GM19395 (cell line): ENCODE data around the gene PPP5C.
"Not testable (repeated sequence)": the region's sequence is repeated elsewhere in the genome, so short reads cannot be mapped to it uniquely, and the experiment has no call there.

Experiments
- ATAC-seq: cut with Tn5 transposase; IDR thresholded peaks from one replicate; pipeline ENCODE4 v1.9.1; 2021; ENCODE audit warnings: mild to moderate bottlenecking, moderate library complexity; ENCODE audit not compliant: unreplicated experiment

The PPP5C gene

GRCh38 chr19:46384396-46384795 lies 37.5 kb downstream of the PPP5C start:
- no peak for ATAC-seq

DNA sequence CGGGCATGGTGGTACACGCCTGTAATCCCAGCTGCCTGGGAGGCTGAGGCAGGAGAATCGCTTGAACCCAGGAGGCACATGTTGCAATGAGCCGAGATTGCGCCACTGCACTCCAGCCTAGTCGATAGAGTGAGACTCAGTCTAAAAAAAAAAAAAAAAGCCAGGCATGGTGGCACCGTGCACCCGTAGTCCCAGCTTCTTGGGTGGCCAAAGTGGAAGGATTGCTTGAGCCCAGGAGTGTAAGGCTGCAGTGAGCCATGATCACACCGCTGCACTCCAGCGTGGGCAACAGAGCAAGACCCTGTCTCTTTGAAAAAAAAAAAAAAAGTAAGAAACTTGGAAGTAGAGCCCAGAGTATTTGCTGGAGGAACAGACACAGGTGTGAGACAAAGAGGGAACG lies 38.7 kb downstream of the PPP5C start:
- no peak for ATAC-seq

- no peak for ATAC-seq
Observed at GRCh38 chr19:46386151-46386550, 39.3 kb downstream of the PPP5C start.

DNA sequence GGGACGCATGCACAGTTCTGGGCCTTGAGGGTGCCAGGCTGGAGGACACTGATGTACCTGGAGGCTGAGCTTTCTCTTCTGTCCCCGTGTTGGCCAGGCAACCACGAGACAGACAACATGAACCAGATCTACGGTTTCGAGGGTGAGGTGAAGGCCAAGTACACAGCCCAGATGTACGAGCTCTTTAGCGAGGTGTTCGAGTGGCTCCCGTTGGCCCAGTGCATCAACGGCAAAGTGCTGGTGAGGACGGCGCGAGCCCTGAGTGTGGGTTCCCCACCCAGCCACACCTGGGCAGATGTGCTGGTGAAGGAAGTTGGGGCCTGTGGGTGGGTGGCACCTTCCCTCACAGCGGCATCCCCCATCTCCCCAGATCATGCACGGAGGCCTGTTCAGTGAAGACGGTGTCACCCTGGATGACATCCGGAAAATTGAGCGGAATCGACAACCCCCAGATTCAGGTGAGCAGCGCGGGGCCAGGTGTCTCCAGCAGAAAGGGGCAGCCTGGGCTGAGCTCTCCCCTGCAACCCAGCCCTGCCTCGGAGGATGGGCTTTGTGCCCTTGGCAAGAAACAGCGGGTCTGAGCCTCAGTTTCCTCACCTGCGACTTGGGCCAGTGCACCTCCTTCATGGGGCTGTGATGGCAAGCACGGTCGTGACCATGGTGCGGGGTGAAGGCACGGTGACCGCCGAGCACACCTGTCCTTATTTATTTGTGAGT lies 40.3 kb downstream of the PPP5C start:
- ATAC-seq = no peak

DNA sequence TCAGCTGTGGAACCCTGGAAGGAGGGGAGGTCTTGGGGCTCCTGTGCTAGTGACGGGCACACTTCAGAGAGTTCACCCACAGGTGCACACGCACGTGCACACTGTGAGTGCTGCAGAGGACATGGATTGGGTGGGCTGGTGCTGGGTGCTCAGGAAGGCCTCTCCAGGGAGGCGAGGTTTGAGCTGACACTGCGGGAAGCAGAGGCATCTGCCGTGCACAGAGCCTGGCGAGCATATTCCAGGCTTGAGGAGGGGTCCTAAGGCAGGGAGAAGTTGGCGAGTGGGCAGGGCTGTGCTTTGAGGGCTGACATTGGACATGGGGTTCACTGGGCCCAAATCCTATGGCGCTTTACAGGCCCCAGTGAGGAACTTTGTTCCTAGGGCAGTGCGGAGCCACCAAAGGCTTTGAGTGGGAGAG lies 40.8 kb downstream of the PPP5C start:
- no peak for ATAC-seq

GRCh38 chr19:46388311-46389095 lies 41.6 kb downstream of the PPP5C start:
- no peak for ATAC-seq

- ATAC-seq = no peak
Observed at GRCh38 chr19:46390121-46390858, 43.4 kb downstream of the PPP5C start.

- ATAC-seq = no peak
Observed at GRCh38 chr19:46390866-46391265, 44.0 kb downstream of the PPP5C start.

- no peak for ATAC-seq
Observed at GRCh38 chr19:46391296-46392251, 44.7 kb downstream of the PPP5C start.

GRCh38 chr19:46392252-46392801 lies 45.4 kb downstream of the PPP5C start:
- ATAC-seq = no peak

DNA sequence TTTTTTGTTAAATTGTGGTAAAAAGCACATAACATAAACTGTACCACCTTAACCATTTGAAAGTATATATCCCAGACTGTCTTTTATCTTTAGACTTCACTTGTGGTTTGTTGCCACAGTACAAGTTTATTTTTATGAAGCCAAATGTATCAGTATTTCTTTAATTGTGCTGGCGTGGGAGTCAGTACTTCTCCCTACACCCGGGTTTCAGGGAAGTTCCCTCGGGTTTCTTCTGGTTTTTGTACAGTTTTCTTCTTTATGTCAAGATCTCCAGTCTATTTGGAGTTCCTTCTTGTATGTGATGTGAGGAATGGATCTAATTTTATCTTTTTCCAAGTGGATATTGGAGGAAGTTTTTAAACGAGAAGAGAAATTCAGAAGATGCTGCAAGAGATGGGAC lies 46.0 kb downstream of the PPP5C start:
- ATAC-seq = no peak

- ATAC-seq = no peak
Observed at GRCh38 chr19:46393456-46394401, 46.8 kb downstream of the PPP5C start.

DNA sequence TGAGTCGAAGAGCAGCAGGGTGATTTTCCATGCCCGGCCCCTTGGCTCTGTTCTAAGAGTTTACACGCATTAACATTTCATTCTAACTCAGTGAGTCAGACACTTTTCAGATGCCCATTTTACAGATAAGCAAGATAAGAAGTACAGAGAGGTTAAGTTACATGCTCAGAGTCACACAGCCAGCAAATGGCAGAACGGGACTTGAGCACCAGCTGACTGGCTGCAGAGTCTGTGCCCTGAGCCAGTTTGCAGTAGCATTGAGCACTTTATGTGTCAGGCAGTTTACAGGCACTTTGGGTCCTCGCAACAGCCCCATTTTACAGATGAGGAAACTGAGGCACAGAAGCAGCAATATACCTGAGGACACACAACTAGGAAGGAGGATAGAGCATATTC lies 47.5 kb downstream of the PPP5C start:
- no peak for ATAC-seq

DNA sequence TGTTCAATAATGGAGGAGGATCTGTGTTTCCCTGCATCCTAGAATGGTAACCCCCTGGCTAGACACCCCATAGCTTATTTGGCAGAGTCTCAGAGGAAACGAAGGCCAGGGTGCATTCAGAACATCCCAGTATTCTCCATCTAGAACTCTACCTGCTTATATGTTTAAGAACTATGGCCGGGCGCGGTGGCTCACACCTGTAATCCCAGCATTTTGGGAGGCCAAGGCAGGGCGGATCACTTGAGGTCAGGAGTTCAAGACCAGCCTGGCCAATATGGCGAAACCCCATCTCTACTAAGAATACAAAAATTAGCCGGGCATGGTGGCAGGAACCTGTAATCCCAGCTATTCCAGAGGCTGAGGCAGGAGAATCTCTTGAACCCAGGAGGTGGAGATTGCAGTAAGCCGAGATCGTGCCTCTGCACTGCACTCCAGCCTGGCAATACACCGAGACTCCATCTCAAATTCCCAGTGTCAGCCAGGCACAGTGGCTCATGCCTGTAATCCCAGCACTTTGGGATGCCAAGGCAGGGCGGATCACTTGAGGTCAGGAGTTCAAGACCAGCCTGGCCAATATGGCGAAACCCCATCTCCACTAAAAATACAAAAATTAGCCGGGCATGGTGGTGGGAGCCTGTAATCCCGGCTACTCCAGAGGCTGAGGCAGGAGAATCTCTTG lies 51.1 kb downstream of the PPP5C start:
- not testable (repeated sequence) for ATAC-seq

GRCh38 chr19:46402725-46403124 lies 55.8 kb downstream of the PPP5C start:
- ATAC-seq = no peak

DNA sequence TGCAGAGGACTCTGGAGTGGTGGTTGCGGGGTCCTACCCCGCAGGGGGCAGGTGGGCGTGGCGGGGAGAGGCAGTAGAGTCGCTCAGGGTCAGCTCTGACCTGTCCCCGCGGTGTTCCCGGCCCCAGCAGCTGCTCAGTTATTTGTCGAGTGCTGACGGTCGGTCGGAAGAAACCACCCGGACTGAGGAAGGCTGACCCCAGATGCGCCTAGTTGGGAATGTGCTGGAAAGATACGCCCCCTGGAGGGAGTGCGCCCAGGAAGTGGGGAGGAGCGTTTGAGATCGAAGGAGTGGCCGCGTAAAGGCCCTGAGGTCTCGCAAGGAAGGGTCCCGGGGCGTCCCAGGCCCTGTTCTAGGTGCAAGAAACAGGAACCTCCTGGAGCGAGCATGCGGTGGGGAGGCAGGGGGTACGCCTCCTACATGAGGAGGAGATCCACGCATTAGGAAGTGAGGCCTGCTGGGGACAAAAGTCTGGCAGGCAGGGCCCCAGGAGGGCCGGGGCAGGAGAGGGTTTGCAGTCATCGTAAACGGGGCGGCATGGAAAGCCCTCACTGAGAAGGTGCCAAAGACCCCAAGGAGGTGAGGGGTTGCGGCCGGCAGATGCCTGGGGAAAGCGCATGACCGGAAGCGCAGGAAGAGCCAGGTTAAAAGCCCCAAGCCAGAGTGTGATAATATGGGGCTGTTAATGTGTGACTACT lies 57.3 kb downstream of the PPP5C start:
- ATAC-seq = no peak

GRCh38 chr19:46404753-46405468 lies 58.0 kb downstream of the PPP5C start:
- no peak for ATAC-seq
